ENCODE measurements around the gene TEAD2.

- TF ChIP-seq POLR2A (IDR thresholded peaks at IDR 0.05) = no peak
- TF ChIP-seq CTCF (IDR thresholded peaks at IDR 0.05) = no peak
Observed at GRCh38 chr19:49359851-49360820, 2.1 kb downstream of the TEAD2 start.

All from adrenal gland (tissue), 5 donors.